Activated T-helper 1 cell treated with anti-CD3 and anti-CD28 coated beads, Interleukin-2, amount 50 U/mL, for 16 hours (primary cell): ENCODE measurements around the gene H2BK1.

Experiments
- DNase-seq, 2 donors: peaks; one replicate each; pipeline ENCODE4 v3.0.0-alpha.2; 2020; ENCODE audit warnings: low read depth in 1 of 2, low spot score in 1 of 2

Gene H2BK1

DNA sequence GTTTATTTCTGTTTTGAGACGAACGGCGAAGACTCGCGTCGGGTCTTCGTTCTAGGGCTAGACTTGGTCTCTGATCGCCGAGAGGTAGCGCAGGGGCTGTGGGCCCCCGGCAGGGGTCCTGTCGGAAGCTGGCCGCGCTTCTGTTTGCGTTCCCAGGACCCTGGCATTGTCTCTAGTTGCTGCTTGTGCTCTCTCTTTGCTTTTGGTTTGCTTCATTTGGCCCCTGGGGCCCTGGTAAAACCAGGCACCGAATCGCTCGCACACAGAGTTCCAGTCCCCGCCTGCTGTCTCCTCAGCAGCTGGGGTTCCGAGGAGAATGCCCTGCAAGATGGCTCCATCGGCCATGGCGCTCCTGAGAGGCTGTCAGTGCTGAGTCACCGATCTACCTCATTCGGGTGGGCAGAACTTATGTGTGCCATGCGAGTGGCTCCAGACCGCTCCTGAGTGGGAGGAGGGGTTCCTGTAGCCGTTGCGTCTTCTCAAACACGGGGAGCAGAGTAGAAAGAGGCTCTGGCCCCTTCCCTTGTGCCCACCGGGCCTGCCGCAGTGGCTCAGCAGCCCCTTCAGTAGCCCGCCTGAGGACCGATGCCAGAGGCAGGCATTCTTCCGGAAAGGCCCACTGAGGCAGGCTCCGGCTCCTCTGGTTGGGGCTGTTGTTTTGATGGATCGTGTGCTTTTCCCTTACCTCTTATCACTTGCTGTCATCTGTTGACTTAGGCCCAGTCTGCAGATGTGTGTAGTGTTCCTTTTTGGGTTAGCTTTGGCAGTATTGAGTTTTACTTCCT is 22.8 kb upstream of the H2BK1 start:
- peak; percentile 31 to 58 for DNase-seq

- DNase-seq: peak; percentile 84
Observed at GRCh38 chr7:151232091-151232916, 22.0 kb upstream of the H2BK1 start, which contains the start of gene CHPF2. Gene CHPF2, plus strand, starts transcription at chr7:151232483. Its CDS starts 1,529 bp downstream, at chr7:151234012.

- no peak for DNase-seq
Observed at GRCh38 chr7:151231080-151231479, 20.8 kb upstream of the H2BK1 start.

DNA sequence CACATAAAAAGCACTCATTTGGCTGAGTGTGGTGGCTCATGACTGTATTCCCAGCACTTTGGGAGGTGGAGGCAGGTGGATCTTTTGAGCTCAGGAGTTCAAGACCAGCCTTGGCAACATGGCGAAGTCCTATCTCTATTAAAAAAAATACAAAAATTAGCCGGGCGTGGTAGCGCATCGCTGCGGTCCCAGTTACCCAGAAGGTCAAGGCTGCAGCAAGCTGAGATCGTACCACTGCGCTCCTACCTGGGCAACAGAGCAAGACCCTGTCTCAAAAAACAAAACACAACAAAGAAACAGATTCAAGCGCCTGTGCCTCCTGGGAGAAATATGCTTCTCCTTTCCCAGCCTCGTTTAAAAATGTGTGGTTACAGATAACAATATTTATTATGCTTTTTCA is 19.0 kb upstream of the H2BK1 start:
- DNase-seq: no peak

GRCh38 chr7:151228024-151228866 is 18.0 kb upstream of the H2BK1 start:
- DNase-seq: no peak

DNA sequence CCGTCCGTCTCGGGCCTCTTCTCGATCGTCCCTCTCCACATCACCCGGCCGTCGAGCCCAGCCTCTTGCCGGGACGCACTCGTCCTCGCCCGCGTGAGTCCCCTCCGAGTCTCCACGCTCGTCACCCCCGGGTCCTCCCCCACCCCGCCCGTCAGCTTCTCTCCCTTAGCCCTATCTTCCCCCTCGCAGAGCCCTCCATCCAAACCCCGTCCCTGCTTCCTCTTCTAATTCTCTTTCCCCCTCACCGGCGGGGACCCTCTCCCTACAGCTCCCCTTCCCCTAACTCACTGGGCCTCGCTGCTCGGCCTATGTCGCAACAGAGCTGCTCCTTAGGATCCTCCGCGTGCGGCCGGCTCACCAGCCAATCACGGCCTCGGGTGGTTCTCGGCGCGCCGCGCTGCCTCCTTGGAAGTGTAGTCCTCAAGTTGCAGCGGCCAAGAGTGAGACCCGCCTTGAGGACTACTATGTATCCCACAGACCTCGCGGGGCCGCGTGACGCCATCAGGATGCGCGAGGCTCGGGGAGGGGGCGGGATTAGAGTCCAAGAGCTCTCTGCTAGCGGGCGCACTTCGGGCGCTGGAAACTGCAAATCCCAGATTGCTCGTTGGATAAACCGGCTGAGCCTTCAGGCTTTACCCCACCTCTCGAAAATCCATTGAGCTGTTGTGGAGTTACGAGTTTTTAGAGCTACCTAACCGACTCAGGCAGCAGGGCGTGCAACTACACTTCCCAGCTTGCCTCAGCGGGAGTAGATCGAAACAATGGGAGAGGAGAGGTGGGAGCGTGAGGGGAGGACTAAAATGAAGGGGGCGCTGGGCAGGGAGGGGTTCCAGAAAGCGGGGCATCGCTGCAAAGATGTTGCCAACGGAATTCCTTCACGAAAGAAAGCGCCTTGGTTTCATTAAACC is 16.8 kb upstream of the H2BK1 start, which contains the start of gene ABCF2:
Gene ABCF2 (minus strand): TSS at position 331 of the 908 bp plus-strand sequence. CDS start 747 bp downstream, outside the sequence.
- peak; percentile 96 to 97 for DNase-seq

GRCh38 chr7:151226560-151226874 is 16.2 kb upstream of the H2BK1 start:
- DNase-seq: no peak

- no peak for DNase-seq
Observed at GRCh38 chr7:151225948-151226510, 15.7 kb upstream of the H2BK1 start.

DNA sequence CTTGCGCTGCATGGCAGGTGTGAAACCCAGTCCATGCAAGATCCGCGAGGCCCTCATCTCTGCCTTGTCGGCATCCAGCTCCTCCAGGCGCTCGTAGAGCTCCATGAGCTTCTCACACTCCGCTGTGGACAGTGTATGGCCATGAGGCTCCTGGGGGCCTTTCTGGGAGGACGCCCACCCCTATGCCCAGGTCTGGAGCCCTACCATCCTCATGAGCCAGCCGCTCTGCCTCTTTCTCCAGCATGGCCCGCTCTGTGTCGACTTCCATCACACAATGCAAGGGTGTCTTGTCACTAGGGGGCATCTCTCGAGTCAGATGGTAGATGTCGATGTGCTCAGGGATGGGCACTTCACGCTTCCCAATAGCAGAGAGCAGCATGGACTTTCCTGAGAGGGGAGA is 13.4 kb upstream of the H2BK1 start:
- no peak for DNase-seq

DNA sequence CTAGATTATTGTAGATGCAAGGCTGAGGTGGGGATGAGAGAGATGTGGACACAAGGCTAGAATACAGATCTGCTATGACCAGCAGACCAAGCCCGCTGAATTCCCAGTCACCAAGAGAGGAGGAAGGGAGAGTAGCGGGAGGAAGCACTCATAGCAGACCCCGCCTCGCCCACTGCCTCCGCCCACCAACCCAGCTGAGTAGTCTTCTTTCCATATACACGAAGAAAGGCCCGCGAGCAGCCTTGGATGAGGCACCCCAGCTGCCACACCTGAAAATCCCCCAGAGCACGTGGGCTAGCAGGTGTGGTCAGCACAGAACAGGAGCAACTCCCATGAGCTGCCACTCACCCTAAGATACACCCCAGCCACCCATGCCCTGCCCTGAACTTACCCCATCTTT is 7.9 kb upstream of the H2BK1 start:
- no peak for DNase-seq

- no peak for DNase-seq
Observed at GRCh38 chr7:151215396-151215795, 5.1 kb upstream of the H2BK1 start.

DNA sequence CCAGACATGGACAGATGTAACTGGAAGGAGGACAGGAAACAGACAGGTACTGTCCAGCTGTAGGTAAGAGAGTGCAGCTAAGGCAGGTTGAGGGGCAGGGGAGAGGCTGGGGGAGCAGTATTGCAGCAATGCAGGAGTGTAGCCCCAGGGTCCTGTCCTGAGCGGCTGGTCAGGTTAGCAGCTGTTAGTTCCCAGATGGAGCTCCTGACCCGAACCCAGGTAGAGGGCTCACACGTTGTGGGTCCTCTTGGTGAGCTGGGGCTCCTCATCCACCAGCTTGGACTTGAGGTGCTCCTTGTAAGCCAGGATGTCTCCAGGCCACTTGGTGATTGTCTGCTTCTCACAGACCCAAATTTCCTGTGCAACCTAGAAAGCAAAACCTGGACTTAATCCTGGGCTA is 3.5 kb upstream of the H2BK1 start:
- DNase-seq: no peak

GRCh38 chr7:151212626-151213025 is 2.3 kb upstream of the H2BK1 start:
- DNase-seq: no peak

- no peak for DNase-seq
Observed at GRCh38 chr7:151211155-151211772, 976 bp upstream of the H2BK1 start.

DNA sequence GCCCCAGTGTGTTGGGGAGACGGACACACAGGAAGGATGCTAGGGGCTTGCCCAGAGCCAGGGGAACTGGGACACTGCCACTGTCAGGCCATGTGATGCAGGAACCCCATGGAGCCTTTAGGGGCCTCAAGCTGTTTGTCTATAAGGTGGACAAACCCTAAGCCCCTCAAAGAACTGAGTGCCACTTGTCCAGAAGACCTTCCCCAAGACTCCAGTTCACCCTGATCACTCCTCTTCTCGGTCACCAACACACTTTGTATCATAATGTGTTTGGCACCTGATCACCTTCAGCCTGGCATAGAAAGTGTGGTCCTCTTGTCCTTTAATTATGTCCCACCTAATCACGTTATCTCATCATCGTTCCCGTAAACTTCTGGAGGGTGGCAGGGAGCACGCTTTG is 700 bp downstream of the H2BK1 start:
- no peak for DNase-seq

DNA sequence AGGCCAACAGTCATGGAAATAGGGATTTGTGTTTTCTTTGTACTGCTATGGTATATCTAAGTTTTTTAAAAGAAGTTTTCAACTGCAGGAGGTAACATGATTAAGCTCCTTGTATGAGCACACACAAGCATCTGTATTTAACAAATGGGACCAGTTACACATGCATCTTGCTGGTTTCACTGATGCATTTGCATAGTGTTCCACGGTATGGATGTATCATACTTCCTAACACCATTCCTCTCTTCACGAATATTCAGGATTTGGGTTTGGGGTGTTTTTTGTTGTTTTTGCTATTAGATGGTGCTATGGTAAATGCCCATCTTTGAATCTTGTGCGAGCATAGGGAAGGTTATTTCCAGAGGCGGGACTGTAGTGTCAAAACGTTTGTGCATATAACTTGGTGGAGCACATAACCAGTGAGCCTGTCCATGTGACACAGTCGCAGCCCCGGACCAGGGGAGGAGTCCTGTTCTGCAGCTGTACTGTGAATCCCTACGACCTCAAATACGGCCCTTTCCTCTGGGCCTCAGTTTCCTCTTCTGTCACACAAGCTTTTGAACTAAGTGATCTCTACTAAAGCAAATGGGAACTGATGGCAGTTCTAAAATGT is 1.9 kb downstream of the H2BK1 start:
- DNase-seq: no peak

DNA sequence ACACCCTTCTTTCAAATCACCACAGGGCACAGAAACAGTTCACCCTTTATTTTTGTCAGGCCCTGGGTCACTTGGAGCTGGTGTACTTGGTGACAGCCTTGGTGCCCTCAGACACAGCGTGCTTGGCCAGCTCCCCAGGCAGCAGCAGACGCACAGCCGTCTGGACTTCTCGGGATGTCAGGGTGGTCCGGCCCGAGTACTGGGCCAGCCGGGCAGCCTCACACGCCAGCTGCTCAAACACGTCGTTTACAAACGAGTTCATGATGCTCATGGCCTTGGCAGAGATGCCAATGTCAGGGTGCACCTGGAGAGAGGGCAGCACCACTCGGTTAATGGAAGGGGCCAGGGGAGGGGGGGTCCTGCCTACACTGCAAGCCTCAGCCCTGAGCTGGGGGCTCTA is 2.5 kb downstream of the H2BK1 start:
- DNase-seq: no peak

- DNase-seq: no peak
Observed at GRCh38 chr7:151207315-151207714, 3.0 kb downstream of the H2BK1 start.

GRCh38 chr7:151206914-151207313 is 3.4 kb downstream of the H2BK1 start:
- DNase-seq: no peak
